DND-41 (cell line): ENCODE results near the gene MICAL3.

ENCODE experiments used
- EZH2 ChIP-seq: IDR thresholded peaks from 3 replicates; pipeline ENCODE4 v1.6.1; 2012; ENCODE audit warnings: borderline replicate concordance, low read depth, mild to moderate bottlenecking, moderate library complexity, low read length, inconsistent platforms; ENCODE audit not compliant: severe bottlenecking
- TF ChIP-seq, protein P1 (sequence below): IDR thresholded peaks from 2 replicates; pipeline ENCODE4 v1.5.1; 2012; ENCODE audit warnings: borderline replicate concordance, low read length, moderate library complexity, mild to moderate bottlenecking; ENCODE audit not compliant: poor library complexity, severe bottlenecking; ENCODE audit errors: extremely low read depth

DNA sequence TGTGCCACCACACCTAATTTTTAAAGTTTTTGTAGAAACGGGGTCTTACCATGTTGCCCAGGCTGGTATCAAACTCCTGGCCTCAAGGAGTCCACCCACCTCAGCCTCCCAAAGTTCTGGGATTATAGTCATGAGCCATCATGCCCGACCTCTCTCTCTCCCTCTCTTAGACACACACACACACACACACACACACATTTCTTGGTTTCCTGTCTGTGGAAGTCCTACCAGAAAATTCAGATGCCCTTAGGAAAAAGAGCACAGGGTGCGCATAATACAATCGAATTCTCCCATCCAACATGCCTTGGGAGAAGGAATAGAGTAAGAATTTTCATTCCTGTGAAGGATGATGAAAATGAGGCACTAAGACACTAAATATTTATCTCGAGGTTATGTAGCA, 10.4 kb downstream of the MICAL3 start:
- TF ChIP-seq, protein P1, sequence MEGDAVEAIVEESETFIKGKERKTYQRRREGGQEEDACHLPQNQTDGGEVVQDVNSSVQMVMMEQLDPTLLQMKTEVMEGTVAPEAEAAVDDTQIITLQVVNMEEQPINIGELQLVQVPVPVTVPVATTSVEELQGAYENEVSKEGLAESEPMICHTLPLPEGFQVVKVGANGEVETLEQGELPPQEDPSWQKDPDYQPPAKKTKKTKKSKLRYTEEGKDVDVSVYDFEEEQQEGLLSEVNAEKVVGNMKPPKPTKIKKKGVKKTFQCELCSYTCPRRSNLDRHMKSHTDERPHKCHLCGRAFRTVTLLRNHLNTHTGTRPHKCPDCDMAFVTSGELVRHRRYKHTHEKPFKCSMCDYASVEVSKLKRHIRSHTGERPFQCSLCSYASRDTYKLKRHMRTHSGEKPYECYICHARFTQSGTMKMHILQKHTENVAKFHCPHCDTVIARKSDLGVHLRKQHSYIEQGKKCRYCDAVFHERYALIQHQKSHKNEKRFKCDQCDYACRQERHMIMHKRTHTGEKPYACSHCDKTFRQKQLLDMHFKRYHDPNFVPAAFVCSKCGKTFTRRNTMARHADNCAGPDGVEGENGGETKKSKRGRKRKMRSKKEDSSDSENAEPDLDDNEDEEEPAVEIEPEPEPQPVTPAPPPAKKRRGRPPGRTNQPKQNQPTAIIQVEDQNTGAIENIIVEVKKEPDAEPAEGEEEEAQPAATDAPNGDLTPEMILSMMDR = no peak
- TF ChIP-seq EZH2 = no peak
